HG03103 (cell line): Measurements from ENCODE around the gene CTCFL.

Experiments used
- ATAC-seq: cut with Tn5 transposase; IDR thresholded peaks from one replicate; pipeline ENCODE4 v1.9.1; 2021; ENCODE audit warnings: low read depth; ENCODE audit not compliant: unreplicated experiment

Gene CTCFL, protein sequence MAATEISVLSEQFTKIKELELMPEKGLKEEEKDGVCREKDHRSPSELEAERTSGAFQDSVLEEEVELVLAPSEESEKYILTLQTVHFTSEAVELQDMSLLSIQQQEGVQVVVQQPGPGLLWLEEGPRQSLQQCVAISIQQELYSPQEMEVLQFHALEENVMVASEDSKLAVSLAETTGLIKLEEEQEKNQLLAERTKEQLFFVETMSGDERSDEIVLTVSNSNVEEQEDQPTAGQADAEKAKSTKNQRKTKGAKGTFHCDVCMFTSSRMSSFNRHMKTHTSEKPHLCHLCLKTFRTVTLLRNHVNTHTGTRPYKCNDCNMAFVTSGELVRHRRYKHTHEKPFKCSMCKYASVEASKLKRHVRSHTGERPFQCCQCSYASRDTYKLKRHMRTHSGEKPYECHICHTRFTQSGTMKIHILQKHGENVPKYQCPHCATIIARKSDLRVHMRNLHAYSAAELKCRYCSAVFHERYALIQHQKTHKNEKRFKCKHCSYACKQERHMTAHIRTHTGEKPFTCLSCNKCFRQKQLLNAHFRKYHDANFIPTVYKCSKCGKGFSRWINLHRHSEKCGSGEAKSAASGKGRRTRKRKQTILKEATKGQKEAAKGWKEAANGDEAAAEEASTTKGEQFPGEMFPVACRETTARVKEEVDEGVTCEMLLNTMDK

GRCh38 chr20:57524511-57525176, at the start of gene CTCFL:
Gene CTCFL (minus strand): TSS chr20:57525140. CDS start chr20:57524205, 935 bp downstream.
- no peak for ATAC-seq

DNA sequence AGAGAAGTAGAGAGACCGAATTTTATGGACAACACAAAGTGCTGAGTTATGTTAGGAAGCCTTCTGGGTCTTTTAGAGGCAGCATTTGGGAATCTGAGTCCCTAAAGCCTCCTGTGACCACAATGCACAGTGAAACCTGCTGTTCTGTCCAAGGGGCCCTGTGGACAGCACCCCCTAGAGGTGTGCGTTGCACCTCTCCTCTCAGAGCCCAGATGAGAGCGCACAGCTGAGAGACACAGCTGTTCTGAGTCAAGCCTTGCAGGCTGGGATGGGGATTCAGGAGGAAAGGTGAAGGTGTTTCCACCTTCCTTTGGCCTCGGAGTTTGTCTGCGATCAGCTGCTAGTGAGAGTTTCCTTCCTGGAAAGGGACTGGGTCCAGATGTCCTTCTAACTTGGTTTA, 49.0 kb upstream of the CTCFL start:
- no peak for ATAC-seq

DNA sequence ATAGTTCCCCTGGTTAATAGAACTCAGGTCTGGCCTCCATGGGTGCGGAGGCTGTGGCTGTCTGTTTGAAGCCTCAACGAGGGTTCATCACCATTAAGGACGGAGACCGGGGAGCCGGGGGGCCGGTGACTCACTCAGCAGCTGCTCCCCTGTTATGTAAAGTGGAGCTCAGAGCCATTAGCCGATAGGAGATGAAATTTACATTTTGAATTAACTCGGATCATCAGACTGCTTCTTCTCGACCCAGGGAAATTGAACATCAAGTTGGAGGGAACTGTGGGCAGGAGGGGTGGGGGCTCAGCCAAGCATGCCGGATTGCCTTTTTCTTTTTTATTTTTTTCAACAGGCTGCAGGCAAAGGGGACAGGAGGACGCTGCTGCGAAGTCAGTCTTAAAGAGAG, 48.3 kb upstream of the CTCFL start:
- ATAC-seq, result no peak

DNA sequence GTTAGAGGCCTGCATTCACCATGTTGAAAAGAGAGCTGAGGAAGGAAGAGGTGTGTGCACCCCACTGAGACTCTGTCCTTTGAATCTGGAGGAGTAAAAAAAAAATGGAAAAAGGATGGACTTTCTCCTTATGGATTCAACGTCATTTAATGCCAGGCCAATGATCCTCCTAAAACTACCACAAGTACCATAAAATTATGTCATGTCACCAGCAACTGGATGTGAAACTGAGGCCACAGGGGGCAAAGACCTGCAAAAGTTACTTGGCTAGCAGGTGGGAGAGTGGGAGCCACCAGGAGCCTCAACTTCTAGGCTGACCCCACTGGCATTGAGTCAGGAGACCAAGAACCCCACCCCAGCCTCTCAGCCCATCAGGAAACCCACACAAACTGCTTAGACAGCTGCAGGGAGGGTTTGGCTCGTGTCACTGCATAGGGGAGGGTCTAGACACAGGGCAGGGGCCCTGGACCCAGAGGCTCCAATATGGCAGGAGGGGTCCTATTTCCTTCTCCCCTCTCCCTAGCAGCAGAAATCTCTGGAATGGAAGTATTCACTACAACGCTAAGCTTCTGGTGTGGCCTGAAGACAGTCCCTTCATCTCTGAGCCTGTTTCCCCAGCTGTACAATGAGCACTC, 47.0 kb upstream of the CTCFL start:
- ATAC-seq, result no peak

GRCh38 chr20:57570920-57571319, 46.0 kb upstream of the CTCFL start:
- no peak for ATAC-seq

DNA sequence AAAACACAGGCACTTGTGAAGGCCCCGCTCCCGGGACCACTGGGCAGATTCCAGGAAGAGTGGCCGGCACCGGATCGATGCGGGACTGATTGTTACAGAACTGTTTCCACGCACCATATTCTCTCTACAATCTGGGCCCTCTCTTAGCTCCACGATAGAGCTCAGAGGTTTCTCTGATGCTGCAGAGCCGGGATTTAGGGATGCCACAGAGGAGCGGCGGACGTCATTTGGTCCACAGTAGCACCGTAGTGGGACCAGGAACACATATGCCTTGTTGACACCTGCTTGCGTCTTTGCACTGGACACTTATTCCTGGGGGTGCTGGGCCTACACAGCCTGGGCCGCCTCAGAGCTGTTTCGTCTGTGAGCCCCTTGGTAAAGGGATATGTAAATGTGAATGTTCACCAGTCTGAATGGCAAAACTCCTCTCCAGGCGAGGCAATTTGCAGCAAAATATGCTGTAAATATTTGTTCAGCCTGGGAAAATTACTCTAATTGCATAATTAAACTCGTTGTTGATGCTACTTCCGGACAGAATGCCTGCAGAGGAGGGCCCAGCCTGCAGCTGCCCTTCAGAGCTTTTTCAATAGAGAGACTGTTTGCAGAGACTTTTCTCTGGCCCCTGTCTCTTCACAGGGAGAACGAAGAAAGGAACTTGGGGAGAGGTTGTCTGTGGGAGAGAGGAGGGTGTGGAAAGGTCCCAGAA, 45.4 kb upstream of the CTCFL start:
- no peak for ATAC-seq

DNA sequence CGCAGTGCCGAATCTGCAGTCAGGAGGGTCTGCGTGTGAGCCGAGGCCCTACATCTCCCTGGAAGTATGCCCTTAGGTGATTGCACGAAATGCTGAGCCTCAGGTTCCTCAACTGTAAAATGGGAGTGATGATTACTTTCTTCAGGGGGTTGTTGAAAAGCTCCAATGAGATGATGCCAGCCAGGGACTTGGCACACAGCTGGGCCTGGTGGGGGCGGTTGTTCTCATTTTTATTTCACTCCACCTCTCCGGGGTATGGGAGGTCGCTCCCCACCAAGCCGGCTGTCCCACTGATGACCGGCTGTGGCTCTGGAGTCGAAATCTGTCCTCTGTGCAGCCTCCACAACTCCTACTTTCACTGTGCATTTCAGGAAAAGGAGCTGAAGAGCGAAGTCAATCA, 44.0 kb upstream of the CTCFL start:
- ATAC-seq, result no peak

GRCh38 chr20:57568088-57568896, 43.4 kb upstream of the CTCFL start:
- no peak for ATAC-seq

DNA sequence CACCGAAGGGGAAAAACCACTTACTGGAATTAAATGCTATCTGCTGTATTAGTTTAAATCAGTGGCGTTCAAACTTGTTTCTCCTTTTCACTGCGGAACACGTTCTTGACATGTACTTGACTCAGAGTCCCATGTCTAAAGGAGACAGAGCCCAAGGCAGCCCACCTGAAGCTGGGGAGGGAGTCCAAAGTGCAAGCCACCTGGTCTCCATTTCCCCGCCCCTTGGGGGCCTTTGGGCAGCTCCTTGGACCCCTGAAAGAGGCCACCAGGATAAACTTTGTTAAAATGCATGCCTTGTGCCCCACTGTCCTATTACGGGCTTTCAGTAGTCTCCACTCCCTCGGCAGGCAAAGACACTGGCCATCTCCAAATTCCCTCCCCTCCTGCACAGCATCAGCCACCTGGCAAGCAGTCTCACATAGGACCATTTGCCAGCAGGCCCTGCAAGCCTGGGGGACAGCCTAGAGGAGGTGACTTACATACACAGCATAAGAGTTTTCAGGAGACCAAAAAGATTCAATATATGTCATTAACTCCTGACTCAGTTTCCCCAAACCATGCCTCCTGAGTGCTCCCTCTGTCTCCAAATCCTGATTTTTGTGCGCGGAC, 42.6 kb upstream of the CTCFL start:
- ATAC-seq, result no peak

GRCh38 chr20:57566803-57567459, 42.0 kb upstream of the CTCFL start:
- no peak for ATAC-seq

DNA sequence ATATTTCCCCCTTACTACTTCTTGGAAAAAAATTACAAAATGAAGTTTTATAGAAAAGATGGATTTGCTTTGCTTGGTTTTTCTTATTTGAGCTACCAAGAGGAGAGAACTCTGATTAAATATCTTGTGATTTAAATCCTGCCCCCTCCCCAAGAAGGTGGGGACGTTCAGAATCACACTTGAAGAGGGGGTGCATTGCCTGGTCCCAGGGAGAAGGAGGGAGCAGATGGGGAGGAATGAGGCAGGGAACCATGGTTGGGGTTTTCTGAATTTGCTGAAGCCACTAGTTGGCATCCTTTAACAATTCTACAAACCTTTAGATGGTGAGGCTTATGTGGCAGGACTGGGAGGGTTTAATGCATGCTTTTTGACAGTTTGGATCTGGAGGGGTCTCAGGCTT, 41.5 kb upstream of the CTCFL start:
- ATAC-seq, result no peak

GRCh38 chr20:57564951-57565642, 40.2 kb upstream of the CTCFL start:
- no peak for ATAC-seq

DNA sequence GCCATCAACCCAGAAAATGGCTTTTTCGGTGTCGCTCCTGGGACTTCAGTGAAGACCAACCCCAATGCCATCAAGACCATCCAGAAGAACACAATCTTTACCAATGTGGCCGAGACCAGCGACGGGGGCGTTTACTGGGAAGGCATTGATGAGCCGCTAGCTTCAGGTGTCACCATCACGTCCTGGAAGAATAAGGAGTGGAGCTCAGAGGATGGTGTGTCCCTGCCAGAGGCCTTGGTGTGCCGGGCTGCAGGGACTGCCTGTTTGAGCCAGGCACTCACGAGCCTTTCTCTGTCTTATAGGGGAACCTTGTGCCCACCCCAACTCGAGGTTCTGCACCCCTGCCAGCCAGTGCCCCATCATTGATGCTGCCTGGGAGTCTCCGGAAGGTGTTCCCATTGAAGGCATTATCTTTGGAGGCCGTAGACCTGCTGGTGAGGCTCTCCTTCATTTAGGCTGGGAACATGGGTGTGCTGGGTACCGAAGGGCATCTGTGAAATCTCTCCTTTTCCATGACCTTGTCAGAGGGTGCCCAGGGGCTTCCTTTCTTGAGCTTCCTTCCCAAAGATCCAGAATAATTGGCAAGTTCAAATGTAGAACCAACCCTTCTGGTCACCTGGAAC, 39.4 kb upstream of the CTCFL start:
- ATAC-seq, result no peak

DNA sequence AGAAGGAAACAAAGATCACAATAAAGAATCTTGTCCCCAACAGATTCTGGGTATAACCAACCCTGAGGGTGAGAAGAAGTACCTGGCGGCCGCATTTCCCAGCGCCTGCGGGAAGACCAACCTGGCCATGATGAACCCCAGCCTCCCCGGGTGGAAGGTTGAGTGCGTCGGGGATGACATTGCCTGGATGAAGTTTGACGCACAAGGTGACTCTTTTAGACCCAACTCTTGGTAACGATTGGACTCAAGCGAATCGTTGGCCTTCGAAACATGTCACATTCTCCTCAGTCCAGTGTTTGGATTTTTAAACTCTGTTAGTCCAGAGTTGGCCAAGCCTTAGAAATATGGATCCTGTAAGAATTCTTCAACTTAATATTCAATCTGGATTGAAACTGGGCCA, 38.6 kb upstream of the CTCFL start:
- no peak for ATAC-seq

DNA sequence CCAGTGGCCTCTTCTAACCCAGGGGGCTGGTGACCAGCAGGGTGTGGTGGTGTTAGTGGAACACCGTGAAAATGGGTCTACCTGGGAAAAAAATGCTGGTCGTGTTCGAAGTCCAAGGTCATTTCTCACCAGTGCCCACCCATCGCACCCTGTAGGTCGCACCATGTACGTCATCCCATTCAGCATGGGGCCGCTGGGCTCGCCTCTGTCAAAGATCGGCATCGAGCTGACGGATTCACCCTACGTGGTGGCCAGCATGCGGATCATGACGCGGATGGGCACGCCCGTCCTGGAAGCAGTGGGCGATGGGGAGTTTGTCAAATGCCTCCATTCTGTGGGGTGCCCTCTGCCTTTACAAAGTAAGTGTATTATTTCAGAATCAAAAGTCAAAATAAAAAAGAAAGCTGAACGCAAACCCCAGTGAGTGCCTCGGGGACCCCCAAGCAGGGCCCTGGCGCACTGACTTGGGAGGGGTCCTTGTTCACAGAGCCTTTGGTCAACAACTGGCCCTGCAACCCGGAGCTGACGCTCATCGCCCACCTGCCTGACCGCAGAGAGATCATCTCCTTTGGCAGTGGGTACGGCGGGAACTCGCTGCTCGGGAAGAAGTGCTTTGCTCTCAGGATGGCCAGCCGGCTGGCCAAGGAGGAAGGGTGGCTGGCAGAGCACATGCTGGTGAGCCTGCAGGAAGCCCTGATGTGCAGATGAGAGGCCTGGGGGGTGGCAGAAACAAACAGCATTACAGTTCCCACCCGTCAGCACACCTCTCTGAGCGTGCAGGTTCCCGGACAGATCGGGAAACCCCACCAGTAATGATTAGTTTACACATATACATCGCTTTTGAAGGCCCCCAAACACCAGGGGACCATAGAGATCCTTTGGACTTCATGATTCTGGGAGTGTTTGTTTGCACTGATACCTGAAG, 37.9 kb upstream of the CTCFL start:
- no peak for ATAC-seq

DNA sequence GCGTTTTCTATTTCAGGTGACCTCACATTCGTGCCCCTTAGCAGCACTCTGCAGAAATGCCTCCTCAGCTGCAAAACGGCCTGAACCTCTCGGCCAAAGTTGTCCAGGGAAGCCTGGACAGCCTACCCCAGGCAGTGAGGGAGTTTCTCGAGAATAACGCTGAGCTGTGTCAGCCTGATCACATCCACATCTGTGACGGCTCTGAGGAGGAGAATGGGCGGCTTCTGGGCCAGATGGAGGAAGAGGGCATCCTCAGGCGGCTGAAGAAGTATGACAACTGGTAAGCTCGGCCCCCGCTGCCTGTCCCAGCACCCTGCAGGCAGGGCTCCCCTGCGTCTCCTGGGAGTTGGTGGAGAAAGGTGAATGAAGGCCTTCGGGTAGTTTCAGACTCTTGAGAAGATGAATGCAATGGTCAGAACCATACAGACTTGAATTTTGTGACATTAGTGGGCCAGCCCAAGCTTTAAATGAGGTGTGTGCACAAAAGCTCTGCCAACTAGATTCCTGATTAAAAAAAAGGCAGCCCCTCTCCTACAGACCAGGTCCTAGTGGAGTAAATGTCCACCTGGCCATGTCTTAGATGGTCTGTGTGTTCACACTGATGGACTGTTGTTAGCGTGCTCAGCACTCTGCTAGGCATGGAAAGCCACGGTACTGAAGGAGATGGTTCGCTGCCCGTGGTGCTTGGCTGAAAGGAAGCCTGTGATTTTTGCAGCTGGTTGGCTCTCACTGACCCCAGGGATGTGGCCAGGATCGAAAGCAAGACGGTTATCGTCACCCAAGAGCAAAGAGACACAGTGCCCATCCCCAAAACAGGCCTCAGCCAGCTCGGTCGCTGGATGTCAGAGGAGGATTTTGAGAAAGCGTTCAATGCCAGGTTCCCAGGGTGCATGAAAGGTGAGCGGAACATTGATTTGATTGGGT, 36.7 kb upstream of the CTCFL start:
- no peak for ATAC-seq
